Activated T-helper 1 cell treated with anti-CD3 and anti-CD28 coated beads, Interleukin-2, amount 50 U/mL, for 16 hours (primary cell): ENCODE results near the gene PLPP2.

Experiments used
- DNase-seq, 2 donors: peaks; one replicate each; pipeline ENCODE4 v3.0.0-alpha.2; 2020; ENCODE audit warnings: low read depth in 1 of 2, low spot score in 1 of 2

The PLPP2 gene

DNA sequence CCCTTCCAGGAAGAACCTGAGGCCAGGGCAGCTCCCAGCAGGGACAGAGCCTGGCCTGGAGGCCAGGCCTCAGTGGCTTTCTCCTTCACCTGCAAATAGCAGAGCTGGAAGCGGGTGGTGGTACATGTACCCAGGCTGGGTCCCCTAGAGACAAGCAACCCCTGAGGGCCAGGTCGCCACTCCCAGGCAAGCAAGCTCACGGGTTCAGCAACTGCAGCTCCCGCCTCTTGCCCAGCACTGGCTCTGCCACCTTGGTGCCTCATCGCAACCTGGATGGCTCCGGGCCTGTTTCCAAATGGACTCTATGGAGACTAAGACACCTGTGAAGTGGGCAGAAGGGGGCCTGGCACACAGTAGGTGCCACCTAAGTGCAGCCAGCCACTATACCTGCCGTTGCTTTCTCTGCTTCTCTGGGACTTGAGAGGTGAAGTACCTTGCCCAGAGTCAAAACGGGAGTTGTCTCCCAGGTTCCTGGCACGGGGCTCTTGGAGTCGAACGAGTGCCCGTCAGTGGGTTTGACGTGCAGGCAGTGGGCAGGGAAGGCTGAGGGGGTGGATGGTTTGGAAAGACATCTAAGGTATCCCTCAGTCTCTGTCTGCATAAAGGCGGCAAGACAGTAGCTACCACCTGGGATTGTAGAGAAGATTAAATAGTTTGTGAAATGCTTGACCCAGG, 2.4 kb upstream of the PLPP2 start:
- no peak for DNase-seq

DNA sequence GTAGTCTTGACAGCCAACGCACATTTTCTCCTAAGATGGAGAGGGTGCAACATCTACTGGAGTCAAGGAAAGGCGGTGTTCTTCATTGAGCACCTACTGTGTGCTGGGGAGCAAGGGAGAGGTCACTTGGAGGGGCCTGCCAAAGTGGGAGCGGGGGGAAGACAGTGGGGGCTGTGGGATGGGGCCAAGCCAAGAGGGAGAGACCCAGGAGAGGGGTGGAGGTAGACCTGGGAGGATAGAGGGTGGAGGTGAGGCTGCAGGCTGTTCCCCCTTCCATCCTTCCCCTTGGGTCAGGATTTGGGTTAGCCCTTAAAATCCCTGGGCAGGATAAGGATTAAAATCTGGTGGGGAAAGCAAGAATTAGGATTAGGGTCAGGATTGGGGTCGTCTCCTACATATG, 1.7 kb upstream of the PLPP2 start:
- DNase-seq = no peak

DNA sequence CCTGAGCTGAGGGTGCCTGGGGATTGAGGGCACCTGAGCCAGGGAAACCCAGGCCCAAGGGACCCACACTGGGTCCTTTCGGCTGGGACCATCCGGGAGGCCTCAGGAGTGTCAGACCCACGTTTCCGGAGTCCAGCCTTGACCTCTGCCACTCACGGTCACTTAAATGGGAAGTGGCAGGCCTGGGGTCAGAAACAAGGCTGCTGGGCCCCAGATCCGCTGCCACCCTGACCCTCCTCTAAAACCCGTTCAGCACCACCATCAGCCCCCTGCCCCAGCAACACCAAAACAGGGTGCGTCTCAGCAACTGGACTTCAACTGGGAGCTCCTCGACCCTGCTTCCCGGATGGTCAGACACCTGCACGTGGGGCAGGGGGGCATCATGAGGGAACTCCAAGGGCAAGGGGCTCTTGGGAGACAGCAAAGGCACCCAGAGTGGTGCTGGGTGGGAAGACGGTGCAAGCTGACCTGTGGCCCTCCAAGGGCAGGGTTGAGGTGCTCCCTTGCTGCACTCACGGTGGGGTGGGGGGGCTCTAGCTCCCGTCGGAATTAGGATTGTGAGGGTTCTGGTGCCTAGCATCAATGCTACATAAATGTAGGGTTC, 1.2 kb upstream of the PLPP2 start:
- DNase-seq = no peak

DNA sequence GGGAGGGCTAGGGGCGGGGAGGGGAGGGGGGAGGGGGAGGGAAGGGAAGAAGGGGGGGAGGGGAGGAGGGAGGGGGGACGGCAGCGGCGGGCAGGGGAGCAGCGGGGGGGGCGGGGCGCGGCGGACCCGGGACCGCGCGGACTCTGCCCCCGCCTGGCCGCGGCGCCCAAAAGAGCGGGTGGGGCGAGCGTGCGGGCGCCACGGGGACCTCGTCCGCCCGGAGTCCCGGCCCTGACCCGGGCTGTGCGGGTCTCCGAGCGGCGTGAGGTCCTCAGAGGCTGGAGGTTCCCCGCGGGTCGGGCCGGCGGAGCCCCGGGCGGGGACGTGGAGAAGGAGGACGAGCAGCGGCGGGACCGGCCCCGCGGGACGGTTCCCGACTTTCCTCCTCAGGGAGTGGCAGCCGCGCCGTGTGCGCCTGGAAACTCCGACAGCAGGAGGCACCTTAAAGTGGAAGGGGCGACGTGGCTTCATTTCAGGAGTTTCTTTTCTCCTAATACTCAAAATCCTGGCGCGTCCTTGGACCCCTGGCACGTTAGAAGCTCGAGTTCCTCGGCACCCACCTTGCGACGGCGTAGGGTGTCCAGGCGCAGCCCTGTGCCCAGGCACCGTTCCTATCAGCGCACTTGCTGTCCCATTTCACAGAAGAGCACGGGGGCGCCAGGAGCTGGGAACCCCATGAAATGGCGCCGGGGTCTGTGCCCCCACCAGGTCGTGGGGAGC, 518 bp upstream of the PLPP2 start:
- no peak for DNase-seq

DNA sequence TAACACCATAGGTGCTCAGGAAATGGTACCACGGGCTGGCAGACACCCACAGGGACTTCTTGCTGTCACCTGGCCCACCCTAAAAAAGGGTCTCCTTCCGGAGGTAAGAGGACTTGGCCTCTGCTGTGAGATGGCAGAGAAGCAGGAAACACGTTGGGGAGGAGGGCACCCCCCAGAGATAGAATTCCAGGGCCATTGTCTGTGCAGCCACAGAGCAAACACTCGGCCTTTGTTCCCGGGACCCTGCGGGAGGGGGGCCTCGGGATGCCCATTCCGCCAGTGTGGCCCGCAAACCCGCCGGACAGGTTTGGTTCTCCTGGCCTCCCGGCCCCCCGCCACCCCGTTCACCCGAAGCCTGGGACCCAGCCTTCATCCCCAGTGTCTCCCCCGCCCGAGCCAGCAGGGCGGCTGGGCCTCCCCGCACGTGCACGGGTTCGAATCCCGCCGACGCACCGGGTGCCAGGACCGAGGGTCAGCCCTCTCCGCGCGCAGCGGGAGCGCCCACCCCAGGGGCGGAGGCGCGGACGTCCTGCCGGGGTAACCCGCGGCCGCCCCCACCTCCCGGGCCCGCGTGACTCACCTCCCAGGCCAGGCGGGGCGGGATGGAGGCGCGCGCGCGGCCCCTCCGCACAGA, 714 bp downstream of the PLPP2 start:
- no peak for DNase-seq

DNA sequence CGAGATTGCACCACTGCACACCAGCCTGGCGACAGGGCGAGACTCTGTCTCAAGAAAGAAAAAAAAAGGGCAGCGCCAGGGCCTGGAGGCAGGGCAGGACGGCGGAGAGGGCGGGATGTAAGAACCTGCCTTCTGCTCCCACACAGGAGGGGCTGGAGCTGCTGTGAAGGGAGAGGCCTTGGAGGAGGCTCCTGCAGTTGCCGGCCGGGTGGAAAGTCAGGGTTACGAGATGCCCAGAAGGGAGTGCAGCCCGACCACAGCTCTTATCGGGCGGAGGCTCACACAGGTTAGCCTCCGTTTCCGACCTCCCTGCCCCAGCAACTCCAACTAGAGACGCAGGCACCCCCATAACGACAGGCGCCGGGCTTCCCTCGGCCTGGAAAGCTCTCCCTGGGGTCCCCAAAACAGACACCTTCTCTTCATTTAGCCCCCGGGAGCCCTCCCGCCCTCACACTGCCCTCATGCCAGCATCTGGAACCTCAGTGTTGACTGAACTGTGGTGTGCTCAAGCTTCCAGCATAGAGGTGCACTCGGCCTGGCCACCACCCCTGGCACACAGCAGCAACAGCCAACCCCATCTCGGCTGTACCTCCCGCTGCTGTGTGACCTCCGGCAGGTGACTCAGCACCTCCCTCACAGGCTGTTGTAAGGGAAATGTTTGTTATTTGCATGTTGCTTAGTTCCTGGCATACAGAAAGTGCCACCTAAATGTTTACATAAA, 1.4 kb downstream of the PLPP2 start:
- no peak for DNase-seq

DNA sequence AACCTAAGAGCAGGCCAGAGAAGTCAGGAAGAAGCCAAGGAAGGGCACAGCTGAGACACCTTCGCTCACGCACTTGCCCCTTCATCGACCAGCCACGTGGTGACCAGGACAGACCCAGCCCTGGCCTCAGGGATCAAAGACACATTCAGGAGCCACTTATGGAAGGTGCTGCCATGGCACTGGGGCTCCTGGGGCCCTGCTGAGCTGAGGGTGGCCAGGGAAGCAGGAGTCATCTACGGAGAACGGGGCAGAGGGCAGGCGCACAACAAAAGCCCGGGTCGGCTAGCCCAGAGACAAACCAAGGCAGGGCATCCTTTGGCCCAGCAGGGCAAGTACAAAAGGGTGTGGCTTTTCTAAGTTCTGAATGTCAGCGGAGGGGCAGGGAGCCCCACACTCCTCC, 2.3 kb downstream of the PLPP2 start:
- no peak for DNase-seq

DNA sequence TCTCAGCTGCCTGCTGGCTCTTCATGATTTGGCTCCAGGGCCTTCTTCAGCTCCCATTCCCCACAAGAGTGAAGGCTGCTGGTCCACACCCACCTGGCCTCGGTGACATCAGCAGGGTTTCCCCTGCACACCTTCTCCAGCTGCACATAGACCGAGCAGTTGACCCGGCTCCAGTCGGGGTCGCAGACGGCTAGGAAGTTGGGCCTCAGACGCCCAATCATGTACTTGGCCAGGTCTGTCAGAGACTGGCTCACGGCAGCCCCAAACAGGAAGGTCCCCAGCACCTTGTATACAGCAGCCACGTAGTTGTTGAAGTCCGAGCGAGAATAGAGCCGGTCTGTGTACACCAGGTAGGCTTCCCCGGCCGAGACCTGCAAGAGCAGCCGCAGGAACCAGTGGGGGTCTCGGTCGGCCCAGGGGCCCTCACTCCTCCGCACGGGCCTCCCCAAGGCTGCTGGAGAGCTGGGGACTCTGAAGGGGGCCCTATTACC, 3.8 kb downstream of the PLPP2 start:
- DNase-seq = no peak

DNA sequence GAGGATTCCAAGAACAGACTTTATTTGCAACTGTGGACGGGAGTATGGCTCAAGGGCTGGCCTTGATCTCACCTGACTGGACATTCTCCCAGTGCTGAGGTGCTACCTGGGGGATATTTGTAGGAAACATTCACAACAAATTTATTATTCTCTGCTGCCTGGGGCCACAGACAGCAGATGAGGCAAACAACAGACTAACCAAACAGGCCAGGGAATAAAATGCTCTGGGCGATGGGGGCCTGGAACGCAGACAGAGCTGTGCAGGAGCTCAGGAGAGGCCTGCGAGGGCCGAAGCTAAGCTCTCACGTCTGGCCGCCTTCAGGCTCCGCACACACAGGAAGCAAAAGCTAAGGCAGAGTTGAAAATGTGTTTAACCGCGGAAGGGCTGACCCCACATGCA, 7.8 kb downstream of the PLPP2 start:
- no peak for DNase-seq

DNA sequence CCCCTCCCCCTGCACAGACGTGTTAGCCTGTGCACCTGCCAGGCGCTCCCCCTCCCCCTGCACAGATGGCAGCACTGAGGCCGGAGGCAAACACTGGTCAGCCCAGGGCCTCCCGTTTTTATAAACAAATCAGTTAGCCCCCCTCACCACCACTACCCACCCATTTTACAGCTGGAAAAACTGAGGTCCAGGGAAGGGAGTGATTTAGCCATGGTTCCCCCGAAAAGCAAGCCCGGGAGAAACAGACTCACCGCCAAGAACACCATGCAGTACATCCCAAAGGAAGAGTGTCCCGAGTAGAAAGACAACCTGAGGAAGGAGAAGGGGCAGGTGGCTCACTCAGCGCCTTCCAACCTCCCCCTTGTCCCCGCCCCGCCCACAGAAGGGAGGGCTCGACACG, 8.7 kb downstream of the PLPP2 start:
- no peak for DNase-seq

DNA sequence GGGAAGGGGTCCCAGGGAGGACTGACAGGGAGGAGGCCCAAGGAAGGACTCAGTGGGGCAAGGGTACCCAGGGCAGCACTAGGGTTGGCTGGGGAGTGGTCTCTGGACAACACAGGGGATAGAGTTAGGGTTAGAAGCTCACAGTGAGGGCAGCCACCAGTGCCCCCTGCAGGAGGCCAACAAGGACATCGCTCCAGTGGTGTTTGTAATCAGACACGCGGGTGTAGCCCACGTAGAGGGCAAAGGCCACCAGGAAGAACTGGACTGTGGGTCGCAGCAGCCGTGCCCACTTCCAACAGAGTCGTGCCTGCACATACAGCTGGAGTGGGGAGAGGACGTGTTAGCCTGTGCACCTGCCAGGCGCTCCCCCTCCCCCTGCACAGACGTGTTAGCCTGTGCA, 9.2 kb downstream of the PLPP2 start:
- DNase-seq = no peak

DNA sequence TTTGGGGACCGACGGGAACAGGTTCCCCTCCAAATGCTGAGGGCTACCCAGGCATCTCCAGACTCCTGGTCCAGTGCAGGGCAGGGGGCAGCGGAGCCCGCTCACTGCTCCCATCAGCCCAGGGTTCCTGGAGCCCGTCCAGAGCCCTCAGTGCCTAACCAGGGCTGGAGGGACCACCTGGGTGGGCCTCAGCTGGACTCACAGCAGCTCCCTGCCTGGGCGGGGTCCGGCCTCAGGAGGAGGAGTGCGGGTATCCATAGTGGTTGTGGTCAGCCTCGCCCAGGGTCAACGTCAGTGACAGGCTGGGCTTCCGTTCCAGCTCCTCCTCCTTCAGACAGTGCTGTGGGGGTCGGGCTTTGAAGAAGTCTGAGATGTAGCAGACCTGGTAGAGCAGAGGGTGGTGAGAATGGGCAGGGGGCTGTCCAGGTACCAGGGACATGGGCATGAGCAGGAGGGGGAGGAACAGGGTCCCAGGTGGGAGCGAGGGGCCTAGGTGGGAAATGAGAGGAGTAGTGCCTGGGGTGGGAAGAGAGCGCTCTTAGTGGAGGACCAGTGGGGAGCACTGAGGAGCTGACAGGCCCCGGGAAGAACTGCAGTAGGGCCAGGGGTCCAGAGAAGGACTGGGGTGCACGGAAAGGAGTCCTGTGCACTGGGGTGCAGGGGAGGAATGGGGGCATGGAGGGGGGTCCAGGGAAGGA, 9.9 kb downstream of the PLPP2 start:
- DNase-seq = no peak

DNA sequence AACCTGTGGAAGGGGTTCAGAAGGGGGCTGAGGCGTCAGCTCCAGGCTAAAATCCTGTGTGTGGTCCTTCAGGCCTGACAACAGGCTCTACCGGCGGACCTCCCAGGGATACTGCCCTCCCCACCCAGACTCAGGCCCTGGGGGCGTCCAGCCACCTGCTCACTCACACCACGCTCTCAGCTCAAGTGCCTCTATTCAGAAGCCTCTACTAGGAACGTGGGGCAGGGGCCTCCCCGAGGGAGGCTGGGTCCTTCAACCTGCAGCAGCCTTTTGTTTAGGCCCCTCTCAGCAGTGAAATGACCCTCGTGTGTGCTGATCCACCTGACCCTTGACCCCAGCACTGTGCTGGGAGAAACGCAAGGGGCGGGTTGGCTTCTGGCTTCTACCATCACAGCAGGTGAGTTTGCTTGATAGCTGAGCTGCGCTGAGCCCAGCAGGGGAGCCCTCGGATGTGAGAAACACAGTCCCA, 10.6 kb downstream of the PLPP2 start:
- no peak for DNase-seq

DNA sequence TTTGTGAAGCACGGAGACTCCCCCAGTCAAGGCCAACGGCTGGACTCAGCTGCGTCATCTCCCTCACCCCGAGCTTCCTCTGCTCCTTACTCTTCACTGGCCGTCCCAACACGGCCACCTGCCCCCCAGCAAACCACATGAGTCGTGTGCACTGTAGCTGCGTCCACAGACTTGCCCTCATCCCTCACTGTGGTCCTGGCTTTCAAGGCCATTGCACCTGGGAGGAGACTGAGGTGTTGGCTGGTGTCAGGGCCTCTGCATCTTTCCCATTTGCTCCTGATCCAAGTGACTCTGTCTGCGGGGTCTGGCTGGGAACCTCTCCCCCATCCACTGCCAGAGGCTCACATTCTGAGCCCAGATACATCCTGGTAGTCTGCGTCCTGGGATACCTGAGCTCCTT, 11.5 kb downstream of the PLPP2 start:
- no peak for DNase-seq

DNA sequence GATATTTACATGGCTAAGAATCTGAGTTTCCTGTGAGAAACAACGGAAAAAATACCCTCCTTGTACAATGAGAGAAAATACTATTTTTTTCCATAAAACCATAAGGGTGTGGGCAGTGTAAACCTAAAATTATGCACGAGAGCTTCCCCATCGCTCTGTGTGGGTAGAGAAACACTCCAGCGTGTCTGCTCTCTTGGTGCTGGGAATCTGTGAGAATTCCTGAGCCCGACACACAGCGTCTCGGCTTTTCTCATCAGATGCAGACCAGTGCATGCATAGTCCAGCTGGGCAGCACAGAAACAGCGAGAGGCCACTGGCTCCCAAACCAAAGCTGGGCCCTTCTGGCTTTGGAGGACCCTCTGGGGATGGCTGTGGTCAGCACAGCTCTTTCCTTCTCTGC, 12.0 kb downstream of the PLPP2 start:
- no peak for DNase-seq

DNA sequence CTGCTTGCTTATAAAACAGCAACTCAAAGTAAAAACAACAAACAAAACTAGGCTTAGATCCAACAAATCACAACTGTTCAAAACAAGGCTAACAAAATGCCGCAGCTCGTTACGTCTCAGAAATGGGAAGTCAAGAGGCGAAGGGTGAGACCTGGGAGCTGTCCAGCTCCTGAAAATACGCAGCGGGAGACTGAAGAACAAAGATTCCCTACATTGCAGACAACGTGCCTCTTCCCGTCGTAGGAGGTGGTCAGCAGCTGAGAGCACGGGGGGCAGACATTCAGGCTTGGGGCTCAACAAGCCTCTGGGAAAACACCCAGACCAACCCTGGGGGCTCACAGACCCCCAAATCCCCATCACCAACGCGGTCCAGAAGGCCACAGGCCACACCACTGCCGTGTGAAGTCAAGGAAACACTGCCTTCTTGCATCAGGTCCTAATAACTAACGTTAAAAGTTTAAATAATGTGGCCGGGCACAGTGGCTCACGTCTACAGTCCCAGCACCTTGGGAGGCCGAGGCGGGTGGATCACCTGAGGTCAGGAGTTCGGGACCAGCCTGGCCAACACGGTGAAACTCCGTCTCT, 13.5 kb downstream of the PLPP2 start:
- no peak for DNase-seq

DNA sequence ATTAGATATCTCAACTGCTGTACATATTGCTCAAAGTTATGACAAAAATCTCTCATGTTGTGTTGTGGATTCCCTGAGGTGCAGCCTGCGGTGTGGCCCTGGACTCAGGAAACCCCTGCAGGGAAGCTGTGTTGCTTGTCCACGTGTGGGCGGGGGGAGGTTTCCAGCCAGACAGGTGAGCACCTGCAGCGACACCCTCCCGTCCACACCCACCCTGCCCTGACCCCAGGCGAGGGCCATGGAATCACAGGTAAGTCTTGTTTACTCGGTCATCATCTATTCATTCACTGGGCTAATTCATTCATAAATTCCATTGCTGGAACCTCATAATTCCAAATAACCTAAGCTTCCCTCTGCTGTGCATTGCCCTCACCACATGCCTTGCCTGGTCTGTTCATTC, 14.1 kb downstream of the PLPP2 start:
- no peak for DNase-seq

DNA sequence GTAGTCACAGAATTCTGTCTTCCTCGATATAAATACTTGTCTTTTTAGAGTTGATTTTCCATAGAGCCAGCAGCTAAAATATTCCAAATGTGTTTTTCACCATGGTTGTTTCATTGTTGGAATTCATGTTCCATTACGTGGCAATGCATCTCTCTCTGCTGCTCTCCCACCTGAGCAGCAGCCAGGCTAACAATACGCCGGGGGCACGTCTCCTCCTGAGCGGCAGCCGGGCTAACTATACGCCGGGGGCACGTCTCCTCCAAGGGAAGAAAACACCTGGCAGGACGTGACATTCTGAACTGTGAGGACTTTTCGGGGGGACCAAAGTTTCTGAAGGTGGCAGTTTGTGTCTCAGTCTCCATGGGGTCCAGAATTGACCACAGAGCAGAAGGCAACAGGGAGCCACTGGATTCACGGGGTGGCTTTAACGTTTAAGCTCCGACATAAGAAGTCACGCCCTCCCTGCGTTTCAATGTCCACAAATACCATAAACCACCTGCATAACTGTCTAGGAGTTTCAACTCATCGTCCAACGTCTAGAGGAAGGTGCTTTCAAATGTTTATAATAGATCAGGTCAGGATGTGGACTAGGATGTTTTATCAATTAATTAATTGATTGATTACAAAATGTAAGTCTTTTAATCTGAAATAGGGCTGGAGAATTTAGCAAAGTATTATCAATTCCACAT, 15.1 kb downstream of the PLPP2 start:
- DNase-seq = no peak

DNA sequence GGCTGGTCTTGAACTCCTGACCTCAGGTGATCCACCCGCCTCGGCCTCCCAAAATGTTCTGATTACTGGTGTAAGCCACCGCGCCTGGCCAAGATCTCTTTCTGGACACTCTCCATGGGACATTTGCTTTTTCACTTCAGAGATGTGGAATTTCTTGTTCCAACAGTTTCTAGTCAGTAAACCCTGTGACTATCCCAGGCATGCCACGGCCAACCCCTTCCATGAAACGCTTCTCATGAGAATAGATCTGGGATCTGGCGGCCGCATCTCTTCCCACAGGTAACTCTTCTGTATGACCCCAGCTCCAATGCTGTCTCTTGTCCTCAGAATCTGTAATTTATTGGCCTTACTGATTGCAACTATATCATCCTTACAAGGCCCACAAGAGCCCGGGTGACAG, 16.2 kb downstream of the PLPP2 start:
- no peak for DNase-seq

DNA sequence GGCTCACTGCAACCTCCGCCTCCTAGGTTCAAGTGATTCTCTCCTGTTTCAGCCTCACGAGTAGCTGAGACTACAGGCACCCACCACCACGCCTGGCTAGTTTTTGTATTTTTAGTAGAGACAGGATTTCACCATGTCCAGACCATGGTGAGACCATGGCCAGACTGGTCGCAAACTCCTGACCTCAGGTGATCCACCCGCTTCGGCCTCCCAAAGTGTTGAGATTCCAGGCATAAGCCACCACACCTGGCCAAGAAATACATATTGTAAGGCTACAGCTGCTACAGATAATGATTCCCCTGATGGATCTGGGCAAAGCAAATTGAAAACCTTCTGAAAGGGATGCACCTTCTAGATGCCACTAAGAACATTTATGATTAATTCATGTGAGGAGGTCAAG, 17.8 kb downstream of the PLPP2 start:
- DNase-seq = no peak
